Measurements from ENCODE around the gene HPSE.

GRCh38 chr4:83339573-83339972, 4.9 kb upstream of the HPSE start:
- TF ChIP-seq CTCF (IDR thresholded peaks at IDR 0.05; ENCODE audit: poor library complexity, severe bottlenecking) (no peak), EZH2 (IDR thresholded peaks at IDR 0.05; ENCODE audit: borderline replicate concordance, insufficient read depth, low read length, poor library complexity, severe bottlenecking) (no peak)
